T-cell (primary cell): ENCODE data around the gene SPON1. TPM values are rescaled to one million over a fixed set of nuclear protein-coding genes. Genes with fewer than 3 reads are reported as not detected.
"Not testable (repeated sequence)": the region's sequence is repeated elsewhere in the genome, so short reads cannot be mapped to it uniquely, and the experiment has no call there.

ENCODE experiments used
- ATAC-seq, 4 experiments: fragments of 200-7000 bp in 3 of 4; fragments of 150-1000 bp in 1 of 4; cut with Tn5 transposase; replicated peaks in 1 of 4; 1 replicate in 3 of 4; 2 replicates in 1 of 4; pipeline ENCODE4 v1.10.0; 2021; ENCODE audit warnings: moderate library complexity in 3 of 4, mild to moderate bottlenecking in 2 of 4, moderate number of reproducible peaks in 1 of 4
- CTCF ChIA-PET, 2 donors: fragments of 300-600 bp; sonication (Branson Sonifier 250); formaldehyde crosslinking; loops; one replicate each; lab custom pipeline; 2022; ENCODE audit warnings: antibody characterized with exemption in 2 of 2; lab: Charles Lee
- POLR2A ChIA-PET, 2 donors: fragments of 300-600 bp; sonication (Branson Sonifier 250); formaldehyde crosslinking; loops; one replicate each; lab custom pipeline; 2022; ENCODE audit warnings: antibody characterized with exemption in 2 of 2; lab: Charles Lee
- DNase-seq, 35 experiments: peaks; one replicate each; pipeline versions ENCODE4 v3.0.0 to v3.0.0-alpha.2; 2013 to 2023
- H3K27ac ChIP-seq: one replicate; pipeline ENCODE4 v1.5.1; 2013; ENCODE audit warnings: low read length
- H3K27me3 ChIP-seq, 2 experiments: replicated peaks in 1 of 2; 1 replicate in 1 of 2; 2 replicates in 1 of 2; pipeline versions ENCODE4 v1.6.1 to v1.7.0; 2013; ENCODE audit warnings: low read length in 1 of 2, mixed read lengths in 1 of 2; ENCODE audit not compliant: control insufficient read depth in 2 of 2, insufficient read depth in 2 of 2; ENCODE audit errors: extremely low read depth in 1 of 2
- H3K36me3 ChIP-seq, 2 donors: 1 replicate in 1 of 2; 2 replicates in 1 of 2; pipeline versions ENCODE4 v1.6.1 to v1.7.0; 2013; ENCODE audit warnings: low read length in 1 of 2; ENCODE audit not compliant: control insufficient read depth in 2 of 2, insufficient read depth in 1 of 2; ENCODE audit errors: extremely low read depth in 1 of 2
- H3K4me1 ChIP-seq, 2 experiments: 1 replicate in 1 of 2; 2 replicates in 1 of 2; pipeline versions ENCODE4 v1.6.1 to v1.7.0; 2013; ENCODE audit warnings: low read length in 2 of 2, mixed read lengths in 1 of 2; ENCODE audit not compliant: insufficient read depth in 2 of 2, control insufficient read depth in 1 of 2; ENCODE audit errors: extremely low read depth in 1 of 2
- H3K4me3 ChIP-seq, 2 donors: 1 replicate in 1 of 2; 2 replicates in 1 of 2; pipeline versions ENCODE4 v1.5.1 to v1.7.0; 2013; ENCODE audit warnings: mild to moderate bottlenecking in 2 of 2, low read length in 1 of 2, moderate library complexity in 1 of 2; ENCODE audit not compliant: control insufficient read depth in 1 of 2; ENCODE audit errors: extremely low read depth in 1 of 2
- H3K9me3 ChIP-seq: 2 replicates; pipeline ENCODE4 v1.7.0; 2013
- H3K27ac Mint-ChIP-seq, 2 donors: one replicate each; pipeline ENCODE4 v1.8.0; 2020 to 2021; ENCODE audit warnings: mild to moderate bottlenecking in 2 of 2, mixed read lengths in 2 of 2
- H3K27me3 Mint-ChIP-seq, 2 donors: one replicate each; pipeline ENCODE4 v1.8.0; 2021 to 2022; ENCODE audit warnings: mixed read lengths in 2 of 2
- H3K36me3 Mint-ChIP-seq: one replicate; pipeline ENCODE4 v1.8.0; 2021; ENCODE audit warnings: mixed read lengths
- H3K4me1 Mint-ChIP-seq, 3 donors: one replicate each; pipeline ENCODE4 v1.8.0; 2020 to 2022; ENCODE audit warnings: mixed read lengths in 3 of 3, mild to moderate bottlenecking in 1 of 3
- H3K4me3 Mint-ChIP-seq, 3 donors: one replicate each; pipeline ENCODE4 v1.8.0; 2020 to 2022; ENCODE audit warnings: mild to moderate bottlenecking in 3 of 3, mixed read lengths in 3 of 3, moderate library complexity in 3 of 3
- H3K9me3 Mint-ChIP-seq, 3 donors: one replicate each; pipeline ENCODE4 v1.8.0; 2020 to 2022; ENCODE audit warnings: mixed read lengths in 3 of 3
- whole genome bisulfite sequencing: methylation state at CpG from one replicate; pipeline ENCODE4 v1.1.5; 2013; ENCODE audit warnings: missing lambda C conversion rate; ENCODE audit not compliant: insufficient coverage; 5-methylcytosine and 5-hydroxymethylcytosine counted together
- total RNA-seq, 35 experiments: library from RNA in 6 of 35; stranded (reverse) in 6 of 35; fragments of 120-200 nt in 1 of 35; gene quantifications; one replicate each; pipeline versions ENCODE4 v1.2.1 to v1.2.4 and lab custom pipeline; 2013 to 2026

SPON1 gene
- total RNA-seq, 5 donors from 2014 or later (not counting 1 experiment from before 2014, with no cell fraction given): 1.0 to 38.2 (median 28.8) TPM

GRCh38 chr11:13923716-13924650 lies 38.5 kb upstream of the SPON1 start:
- 0% methylated on average over 1 of the region's 8 CpGs for WGBS

GRCh38 chr11:13924801-13925327 lies 37.7 kb upstream of the SPON1 start:
- H3K36me3 ChIP-seq: no peaks in the 10 kb centered on the region
- peak overlapping the region in 2 of 3 donors; percentile 26 to 84 for H3K4me3 Mint-ChIP-seq
- peaks cover 36 to 37% of the 10 kb centered on the region in 2 experiments for H3K4me1 ChIP-seq
- DNase-seq (no peak), ATAC-seq (no peak)
- H3K27me3 ChIP-seq: no peaks in the 10 kb centered on the region
- no peaks in the 10 kb centered on the region for H3K27me3 Mint-ChIP-seq
- H3K27ac Mint-ChIP-seq: peak overlapping the region; percentile 100
- peaks cover 4 to 17% (median 9%) of the 10 kb centered on the region in 3 donors for H3K9me3 Mint-ChIP-seq
- H3K4me1 Mint-ChIP-seq: peaks cover 64 to 81% (median 76%) of the 10 kb centered on the region in 3 donors
- H3K9me3 ChIP-seq: no peaks in the 10 kb centered on the region
- POLR2A ChIA-PET: no interaction called here
- 86% methylated on average over 1 of the region's 2 CpGs for WGBS
- no peak overlapping the region for H3K4me3 ChIP-seq
- no peaks in the 10 kb centered on the region for H3K36me3 Mint-ChIP-seq
- CTCF ChIA-PET: interaction anchor here (0.6 to 1.8 kb wide), 2 partner anchors 14 to 16 kb away, joined by 3 to 5 read pairs; no protein-coding TSS in a partner anchor
- H3K27ac ChIP-seq: peak overlapping the region; percentile 79

More at GRCh38 chr11:13923716-13924650, 38.5 kb upstream of the SPON1 start:
- peak overlapping the region; percentile 3 to 4 for H3K4me3 ChIP-seq
- peak; percentile 94 to 97 (median 96) for ATAC-seq
- peaks cover 36 to 37% of the 10 kb centered on the region in 2 experiments for H3K4me1 ChIP-seq
- CTCF ChIA-PET: interaction anchor here in 1 of 2 donors (1.2 to 1.3 kb wide), 2 partner anchors 14 to 23 kb away, joined by 3 read pairs; no protein-coding TSS in a partner anchor
- Mint-ChIP-seq H3K9me3 (peaks cover 4 to 17% (median 9%) of the 10 kb centered on the region in 3 donors), H3K27me3 (no peaks in the 10 kb centered on the region), H3K36me3 (peaks cover 5% of the 10 kb centered on the region), H3K4me3 (peak overlapping the region; percentile 72 to 84 (median 74)), H3K4me1 (peaks cover 62 to 75% (median 73%) of the 10 kb centered on the region in 3 donors), H3K27ac (peak overlapping the region; percentile 100)
- H3K27ac ChIP-seq: peak overlapping the region; percentile 79
- no peaks in the 10 kb centered on the region for H3K27me3 ChIP-seq
- no peaks in the 10 kb centered on the region for H3K36me3 ChIP-seq
- no peaks in the 10 kb centered on the region for H3K9me3 ChIP-seq
- POLR2A ChIA-PET: no interaction called here
- DNase-seq: peak in 28 of 35 experiments; percentile 11 to 59 (median 27)

GRCh38 chr11:13926366-13926765 lies 36.2 kb upstream of the SPON1 start:
- Mint-ChIP-seq H3K9me3 (peaks cover 4 to 17% (median 9%) of the 10 kb centered on the region in 3 donors), H3K4me1 (peaks cover 63 to 74% (median 69%) of the 10 kb centered on the region in 3 donors)
- ATAC-seq, H3K27ac Mint-ChIP-seq, DNase-seq, H3K4me3 Mint-ChIP-seq, H3K4me3 ChIP-seq, H3K36me3 Mint-ChIP-seq, H3K27me3 Mint-ChIP-seq, H3K9me3 ChIP-seq, H3K36me3 ChIP-seq, H3K27ac ChIP-seq, H3K27me3 ChIP-seq: not testable (repeated sequence)
- CTCF ChIA-PET: interaction anchor here in 1 of 2 donors (0.6 to 1.8 kb wide), 2 partner anchors 13 to 299 kb away, joined by 5 read pairs; no protein-coding TSS in a partner anchor
- 97% methylated on average over 4 of the region's 5 CpGs for WGBS
- H3K4me1 ChIP-seq: peaks cover 36 to 37% of the 10 kb centered on the region in 2 experiments
- POLR2A ChIA-PET: interaction anchor here (0.6 to 0.9 kb wide), 2 partner anchors 21 to 618 kb away, joined by 3 to 10 read pairs; no protein-coding TSS in a partner anchor

GRCh38 chr11:13926981-13927380 lies 35.5 kb upstream of the SPON1 start:
- ChIA-PET POLR2A (interaction anchor here in 1 of 2 donors (0.9 kb wide), 1 partner anchor 21 kb away, joined by 10 read pairs; no protein-coding TSS in a partner anchor), CTCF (interaction anchor here in 1 of 2 donors (0.6 kb wide), 1 partner anchor 299 kb away, joined by 5 read pairs; no protein-coding TSS in a partner anchor)
- Histone ChIP-seq H3K27me3 (no peaks in the 10 kb centered on the region), H3K9me3 (no peaks in the 10 kb centered on the region), H3K4me1 (peaks cover 32% of the 10 kb centered on the region in 2 experiments), H3K27ac (no peak overlapping the region), H3K36me3 (no peaks in the 10 kb centered on the region), H3K4me3 (no peak overlapping the region)
- peak overlapping the region in 1 of 2 donors; percentile 8 for H3K27ac Mint-ChIP-seq
- DNase-seq (no peak), ATAC-seq (no peak)
- no peaks in the 10 kb centered on the region for H3K27me3 Mint-ChIP-seq
- H3K9me3 Mint-ChIP-seq: peaks cover 4 to 17% (median 9%) of the 10 kb centered on the region in 3 donors
- H3K36me3 Mint-ChIP-seq: no peaks in the 10 kb centered on the region
- WGBS: 83% methylated on average over 1 of the region's 3 CpGs
- H3K4me3 Mint-ChIP-seq: no peak overlapping the region
- peaks cover 58 to 69% (median 64%) of the 10 kb centered on the region in 3 donors for H3K4me1 Mint-ChIP-seq

GRCh38 chr11:13927481-13927880 lies 35.0 kb upstream of the SPON1 start:
- Mint-ChIP-seq H3K9me3 (peaks cover 4 to 17% (median 9%) of the 10 kb centered on the region in 3 donors), H3K36me3 (no peaks in the 10 kb centered on the region), H3K27ac (no peak overlapping the region), H3K4me1 (peaks cover 55 to 64% (median 59%) of the 10 kb centered on the region in 3 donors), H3K27me3 (no peaks in the 10 kb centered on the region), H3K4me3 (no peak overlapping the region)
- POLR2A ChIA-PET: no interaction called here
- no peaks in the 10 kb centered on the region for H3K36me3 ChIP-seq
- no CpG with 5 or more reads among the region's 1 CpG for WGBS
- no peak for ATAC-seq
- DNase-seq: no peak
- H3K9me3 ChIP-seq: no peaks in the 10 kb centered on the region
- no peak overlapping the region for H3K27ac ChIP-seq
- peaks cover 28 to 30% of the 10 kb centered on the region in 2 experiments for H3K4me1 ChIP-seq
- H3K4me3 ChIP-seq: no peak overlapping the region
- H3K27me3 ChIP-seq: no peaks in the 10 kb centered on the region
- CTCF ChIA-PET: no interaction called here
